HG03060 (cell line): Measurements from ENCODE around the gene GNG12.
A peak's percentile ranks its signal among the peaks of the same experiment; 100 is the strongest.

Experiments
- ATAC-seq: cut with Tn5 transposase; IDR thresholded peaks from one replicate; pipeline ENCODE4 v1.9.1; 2021; ENCODE audit warnings: low read depth, moderate number of reproducible peaks; ENCODE audit not compliant: unreplicated experiment

GNG12 gene

DNA sequence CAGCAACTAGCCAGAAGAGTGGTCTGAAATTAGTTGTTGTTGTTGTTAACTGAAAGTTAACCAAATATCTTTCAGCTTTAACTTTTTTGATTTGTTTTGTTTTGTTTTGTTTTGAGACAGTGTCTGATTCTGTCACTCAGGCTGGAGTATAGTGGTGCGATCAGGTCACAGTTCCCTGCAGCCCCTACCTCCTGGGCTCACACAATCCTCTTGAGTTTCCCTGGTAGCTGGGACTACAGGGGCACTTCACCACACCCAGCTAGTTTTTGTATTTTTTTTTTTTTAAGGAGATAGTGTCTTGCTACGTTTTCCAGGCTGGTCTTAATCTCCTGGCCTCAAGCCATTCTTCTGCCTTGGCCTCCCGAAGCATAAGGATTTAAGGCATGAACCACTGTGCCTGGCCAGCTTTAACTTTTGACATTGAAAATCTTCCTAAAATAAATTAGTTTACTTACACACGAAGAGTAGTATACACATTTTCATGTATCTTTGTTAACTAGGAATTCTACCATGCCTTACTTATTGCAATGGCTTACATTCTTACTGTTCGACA lies 45.0 kb downstream of the GNG12 start:
- no peak for ATAC-seq

DNA sequence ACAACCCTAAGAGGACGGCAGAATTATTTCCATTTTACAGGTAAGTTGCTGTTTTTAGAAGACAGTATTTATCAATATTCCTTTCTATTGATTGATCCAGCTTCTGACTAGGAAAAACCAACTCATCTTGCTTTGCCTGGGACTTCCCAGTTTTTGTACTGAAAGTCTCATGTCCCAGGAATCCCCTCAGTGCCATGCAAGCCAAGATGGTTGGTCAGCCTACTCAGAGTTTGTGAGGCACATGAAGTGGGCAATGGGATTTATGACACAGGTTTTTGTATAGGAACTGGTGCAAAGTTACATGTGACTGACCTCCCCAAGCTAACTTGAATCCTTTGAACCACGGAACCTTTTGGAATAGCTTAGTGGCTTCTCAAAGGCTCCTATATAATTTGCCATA lies 45.5 kb downstream of the GNG12 start:
- no peak for ATAC-seq

DNA sequence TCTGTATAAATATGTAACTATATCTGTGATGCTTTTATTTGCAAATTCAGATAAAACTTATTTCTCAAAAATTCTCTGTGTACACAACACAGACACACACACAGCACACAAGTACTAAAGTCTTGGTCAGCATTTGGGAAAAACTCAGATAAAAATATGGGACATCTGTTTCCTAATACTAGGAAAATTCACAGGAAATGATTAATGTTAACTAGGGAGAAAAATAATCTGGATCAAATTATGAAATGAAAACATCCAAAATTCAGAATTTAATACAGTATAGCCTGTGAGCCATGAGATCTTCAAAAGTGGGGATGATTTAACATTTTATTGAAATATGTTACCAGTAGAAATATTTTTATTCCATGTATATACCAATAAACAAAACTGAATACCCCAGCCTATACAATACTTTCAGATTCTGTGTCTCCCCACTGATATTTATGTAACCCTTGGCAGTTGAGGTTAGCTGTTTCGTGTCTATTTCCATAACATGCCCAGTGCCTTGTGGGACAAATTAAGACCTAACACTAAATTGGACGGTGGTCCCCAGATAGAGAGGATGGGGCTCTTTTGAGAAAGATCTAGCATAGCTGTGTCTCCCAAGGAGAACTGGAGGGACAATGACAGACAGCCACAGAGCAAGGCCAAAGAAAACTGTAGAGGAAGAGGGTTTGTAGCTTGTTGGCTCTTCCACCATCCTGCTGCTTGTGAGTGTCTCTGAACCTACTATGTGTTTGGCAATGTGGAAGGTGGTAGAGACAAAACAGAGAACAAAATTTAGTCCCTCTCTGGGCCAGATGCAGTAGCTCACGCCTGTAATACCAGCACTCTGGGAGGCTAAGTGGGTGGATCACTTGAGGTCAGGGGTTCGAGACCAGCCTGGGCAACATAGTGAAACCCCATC lies 47.2 kb downstream of the GNG12 start:
- ATAC-seq = no peak

DNA sequence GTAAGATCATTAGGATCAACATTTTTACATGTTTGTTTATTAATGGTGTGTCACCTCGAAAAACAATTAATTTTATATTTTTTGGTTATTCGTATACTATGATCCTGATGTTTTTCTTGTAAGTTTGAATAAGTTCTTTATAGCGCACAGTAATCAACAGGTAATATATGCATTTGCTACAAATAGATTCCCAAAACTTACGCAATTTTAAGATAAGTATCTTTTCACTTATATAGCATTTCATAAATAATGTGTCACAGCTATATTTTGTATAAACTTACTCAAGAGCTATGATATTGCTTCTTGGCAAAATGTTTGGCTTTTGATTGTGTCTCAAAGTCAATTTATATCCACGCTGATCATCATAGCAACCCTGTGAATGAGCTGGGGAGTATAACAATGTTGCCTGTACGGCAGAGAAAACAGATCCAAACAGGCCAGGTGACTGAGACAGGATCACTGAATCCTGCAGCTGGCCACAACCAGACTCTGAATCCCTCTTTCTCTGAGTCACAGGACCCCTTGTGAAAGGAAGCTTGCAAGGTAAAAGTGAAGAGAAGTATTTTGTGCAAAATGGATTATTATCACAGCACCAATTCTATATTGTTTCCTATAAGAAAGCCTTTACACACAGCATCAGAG lies 48.6 kb downstream of the GNG12 start:
- ATAC-seq = no peak

DNA sequence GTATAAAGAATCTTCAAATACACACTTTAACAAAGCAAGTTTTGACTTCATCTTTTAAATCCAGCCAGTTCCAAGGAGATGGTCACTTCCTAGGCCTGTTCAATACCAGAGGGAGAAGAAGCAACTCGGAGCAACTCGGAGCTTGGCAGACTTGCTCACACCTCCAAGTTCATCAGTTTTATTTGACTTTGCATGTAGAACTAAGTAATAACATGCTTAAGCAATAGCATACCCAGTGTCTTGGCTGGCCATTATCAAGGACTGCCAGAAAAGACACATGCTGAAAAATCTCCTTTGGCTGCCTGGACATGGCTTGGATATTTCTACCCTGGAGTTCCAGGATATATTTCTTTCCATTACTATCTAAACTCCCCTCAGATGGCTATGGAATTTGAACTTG lies 52.6 kb downstream of the GNG12 start:
- ATAC-seq = no peak

DNA sequence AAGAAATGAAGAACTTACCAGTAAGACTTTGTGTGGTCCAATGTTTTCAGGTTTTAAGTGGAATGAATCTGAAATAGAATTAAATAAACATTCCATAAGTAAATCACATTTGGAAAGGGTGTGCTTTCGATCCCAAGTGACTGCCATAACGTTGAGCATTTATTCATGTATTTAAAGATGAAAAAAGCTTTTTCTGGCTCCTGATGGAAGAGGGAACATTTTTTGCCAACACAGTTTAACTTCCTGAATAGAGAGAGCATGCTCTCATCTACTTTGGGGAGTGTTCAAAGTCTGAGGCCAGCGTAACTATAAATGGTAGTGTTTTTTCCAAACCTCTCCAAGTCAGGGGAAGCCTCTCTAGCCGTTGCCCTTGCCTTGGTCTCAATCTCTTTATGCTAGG lies 55.8 kb downstream of the GNG12 start:
- ATAC-seq = no peak

DNA sequence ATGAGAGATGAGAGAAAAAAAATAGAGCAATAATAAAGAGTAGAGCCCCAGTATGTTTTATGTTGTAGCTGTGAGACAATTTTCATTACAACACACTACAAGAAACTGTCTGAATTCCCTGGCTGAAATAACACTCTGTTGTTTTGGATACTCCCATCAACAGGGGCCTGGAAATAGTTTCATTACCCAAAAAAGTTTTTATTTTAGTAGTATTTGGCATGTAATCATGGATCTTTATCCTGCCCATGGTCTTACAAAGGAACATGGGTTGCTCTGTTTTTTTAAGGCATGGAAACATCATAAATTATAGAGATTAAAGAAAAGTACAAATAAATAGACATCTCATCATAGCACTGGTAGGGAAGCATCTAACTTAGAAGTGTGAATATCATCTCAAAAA lies 56.3 kb downstream of the GNG12 start:
- ATAC-seq = no peak

DNA sequence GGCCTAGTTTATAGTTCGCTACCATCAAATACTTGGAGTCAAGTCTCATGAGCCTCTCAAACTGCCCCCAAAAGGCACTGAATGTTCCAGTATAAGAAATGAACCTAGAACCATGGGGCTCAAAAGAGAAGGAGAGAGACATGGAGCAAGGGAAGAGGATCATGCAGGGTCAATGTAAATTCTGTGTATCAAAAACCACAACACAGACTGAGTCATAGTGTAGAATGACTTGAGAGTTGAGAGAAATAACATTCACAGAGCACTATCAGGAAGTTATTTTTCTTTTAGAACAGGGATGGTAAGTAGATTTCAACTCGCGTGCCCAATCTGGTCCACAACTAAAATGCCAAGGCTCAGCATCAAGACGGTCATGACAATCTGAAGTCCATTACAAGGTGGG lies 59.8 kb downstream of the GNG12 start:
- no peak for ATAC-seq

DNA sequence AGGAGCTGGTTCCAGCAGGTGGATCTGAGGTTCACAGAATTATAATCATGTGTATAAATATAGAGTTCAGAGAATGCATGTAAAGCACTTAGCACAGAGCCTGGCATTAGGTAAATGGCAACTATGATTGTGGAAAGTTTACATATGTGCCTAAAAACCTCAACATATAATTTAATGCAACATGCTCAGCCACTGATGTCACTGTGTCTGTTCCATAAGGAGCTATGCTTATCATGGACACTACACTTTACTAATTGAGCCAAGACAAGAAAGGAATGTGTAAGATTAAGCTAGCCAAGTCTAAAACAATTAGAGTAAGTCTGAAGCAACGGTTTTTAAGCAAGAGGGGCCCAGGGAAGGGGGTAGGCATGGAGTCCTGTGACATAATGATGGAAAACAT lies 61.5 kb downstream of the GNG12 start:
- no peak for ATAC-seq

DNA sequence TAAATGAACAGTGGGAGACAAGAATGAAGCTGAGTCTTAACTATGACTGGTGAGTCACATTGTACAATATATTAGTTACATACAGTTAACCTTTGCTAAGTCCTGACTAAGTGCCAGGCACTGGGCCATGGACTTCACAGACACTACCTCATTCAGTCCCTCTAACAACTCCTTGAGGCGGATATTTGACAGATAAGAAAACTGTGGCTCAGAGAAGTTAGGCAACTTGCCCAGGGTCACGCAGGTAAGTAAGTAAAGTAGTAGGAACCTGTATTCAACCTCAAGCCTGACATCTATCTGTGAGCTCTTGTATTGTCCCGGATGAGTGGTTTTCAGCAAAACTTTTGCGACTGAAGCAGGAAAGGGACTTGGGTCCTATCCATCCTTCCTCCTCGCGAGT lies 62.1 kb downstream of the GNG12 start:
- no peak for ATAC-seq

DNA sequence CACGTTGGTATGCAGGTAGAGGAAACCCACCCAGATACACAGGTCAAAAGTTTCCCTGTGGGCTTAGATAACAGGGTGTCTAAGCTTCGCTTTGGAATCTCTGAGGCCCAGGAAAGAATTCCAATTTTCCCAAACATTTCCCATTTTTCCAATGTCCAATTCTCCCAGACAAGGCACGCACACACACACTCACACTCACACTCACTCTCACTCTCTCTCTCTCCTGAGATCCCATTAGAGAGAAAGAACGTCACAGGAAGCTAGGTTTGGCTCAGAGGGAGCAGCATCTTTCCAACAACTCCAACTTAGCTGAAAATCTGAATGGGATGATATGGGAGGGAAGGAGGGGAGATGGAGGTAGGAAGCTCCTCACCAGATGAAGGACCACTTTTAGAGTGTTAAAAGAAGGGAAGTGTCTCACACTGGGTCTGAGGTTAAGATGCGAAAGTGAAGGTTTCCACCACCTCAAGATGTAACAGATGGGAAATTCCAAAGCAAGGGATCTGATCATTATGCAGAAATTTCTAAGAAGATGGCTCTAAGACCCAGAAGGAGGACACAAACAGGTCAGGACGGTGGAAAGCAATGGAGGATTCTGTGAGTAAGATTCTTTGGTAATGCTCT lies 63.5 kb downstream of the GNG12 start:
- ATAC-seq = no peak

DNA sequence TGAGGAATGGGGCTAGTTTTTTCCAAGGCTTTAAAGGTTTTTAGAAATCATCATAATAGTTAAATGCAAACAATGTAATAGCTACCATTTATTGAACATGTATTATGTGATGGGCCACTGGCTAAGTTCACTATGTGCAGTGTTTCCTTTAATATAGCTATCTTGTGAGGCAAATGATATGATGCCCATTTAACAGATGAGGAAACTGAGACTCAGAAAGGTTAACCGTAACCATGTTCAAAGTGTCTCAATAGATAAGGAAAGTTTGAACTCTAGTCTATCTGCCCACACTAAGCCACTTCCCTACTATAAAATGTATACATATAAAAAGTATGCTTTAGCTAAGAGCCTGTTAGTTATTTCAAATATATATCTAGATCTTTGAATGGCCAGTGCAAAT lies 64.8 kb downstream of the GNG12 start:
- no peak for ATAC-seq

DNA sequence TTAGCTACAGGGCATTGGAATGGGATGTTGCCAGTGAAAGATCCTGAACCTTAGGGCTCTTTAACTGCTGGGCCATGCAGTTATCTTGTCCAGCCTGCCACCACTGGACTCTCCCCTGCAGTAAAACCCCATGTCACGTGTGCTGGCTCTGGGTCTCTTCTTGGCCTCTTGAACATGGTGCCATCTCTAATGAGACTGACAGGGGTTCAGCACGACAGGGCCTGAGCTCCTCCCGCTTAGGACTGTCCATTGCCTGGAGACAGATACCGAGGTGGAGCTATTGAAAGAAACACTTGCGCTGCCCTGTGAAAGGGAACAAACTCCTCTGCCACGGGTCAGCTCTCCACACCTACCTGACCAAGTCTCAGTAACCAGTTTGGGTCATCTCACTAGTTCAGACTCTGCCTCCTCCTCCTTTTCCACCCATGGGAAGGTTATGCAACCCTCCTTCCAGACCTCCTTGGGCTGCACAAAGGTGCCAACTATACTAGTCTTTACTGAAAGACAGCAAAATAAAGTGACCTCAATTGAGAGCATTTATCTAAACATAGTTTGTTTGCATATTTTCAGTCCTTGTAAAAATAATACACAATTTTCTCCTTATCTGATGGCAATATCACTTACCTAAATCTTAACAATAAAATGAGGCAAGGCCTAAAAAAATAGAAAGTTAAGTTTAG lies 66.0 kb downstream of the GNG12 start:
- no peak for ATAC-seq

DNA sequence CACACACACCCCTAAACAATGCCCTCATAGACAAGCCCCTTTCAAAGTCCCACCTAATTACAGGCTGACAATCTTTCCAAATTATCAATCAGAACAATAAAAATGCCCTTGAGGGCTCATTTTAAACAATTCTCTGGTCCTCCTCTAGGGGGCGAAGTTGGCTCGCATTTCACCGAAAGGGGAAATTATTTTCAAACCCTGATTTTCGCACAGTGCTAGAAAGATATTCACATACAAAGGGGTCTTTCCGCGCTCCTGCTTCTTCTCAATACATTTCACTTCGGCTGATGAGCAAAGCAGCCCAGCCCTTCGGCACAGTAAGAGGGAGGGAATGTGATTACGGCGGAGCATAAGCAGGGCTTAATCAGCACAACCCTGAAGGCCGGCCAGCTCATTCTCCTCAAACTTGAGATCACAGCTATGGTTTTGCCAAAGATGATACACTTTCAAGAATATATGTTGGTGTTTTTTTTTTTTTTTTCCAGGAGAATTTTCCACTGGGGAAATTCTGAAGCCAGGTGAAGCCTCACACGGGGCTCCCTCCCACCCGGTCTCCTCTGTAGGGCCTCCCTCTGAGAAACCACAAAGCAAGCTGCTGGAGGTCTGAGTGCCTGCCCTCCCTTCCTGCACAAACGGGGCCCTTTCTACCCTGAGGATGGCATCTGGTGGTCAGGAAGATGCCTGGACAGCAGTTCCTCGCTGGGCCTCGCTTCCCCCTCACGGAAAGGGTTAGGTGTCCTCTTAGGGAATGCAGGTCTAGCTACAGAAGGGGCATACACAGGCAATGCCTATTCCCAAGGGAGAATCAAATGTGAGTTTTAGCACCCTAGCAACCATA lies 66.9 kb downstream of the GNG12 start:
- no peak for ATAC-seq

DNA sequence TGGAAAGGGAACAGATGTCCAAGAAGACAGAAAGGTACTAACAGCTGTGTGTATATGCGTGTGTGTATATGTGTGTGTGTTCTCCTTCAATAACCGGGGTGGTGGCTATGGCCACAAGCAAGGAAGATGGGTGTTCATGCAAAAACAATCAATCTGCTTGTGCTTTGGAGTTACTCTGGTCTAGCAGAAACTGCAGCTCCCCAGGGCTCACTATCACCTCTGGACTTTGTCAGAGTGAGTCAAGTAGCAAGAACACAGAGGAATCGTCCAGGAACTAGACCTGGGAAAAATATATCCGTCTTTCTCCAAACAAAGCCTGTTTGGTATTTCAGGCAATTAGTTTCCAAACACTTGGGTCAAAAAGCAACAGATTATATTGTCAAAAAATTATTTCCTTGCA lies 68.6 kb downstream of the GNG12 start:
- no peak for ATAC-seq

DNA sequence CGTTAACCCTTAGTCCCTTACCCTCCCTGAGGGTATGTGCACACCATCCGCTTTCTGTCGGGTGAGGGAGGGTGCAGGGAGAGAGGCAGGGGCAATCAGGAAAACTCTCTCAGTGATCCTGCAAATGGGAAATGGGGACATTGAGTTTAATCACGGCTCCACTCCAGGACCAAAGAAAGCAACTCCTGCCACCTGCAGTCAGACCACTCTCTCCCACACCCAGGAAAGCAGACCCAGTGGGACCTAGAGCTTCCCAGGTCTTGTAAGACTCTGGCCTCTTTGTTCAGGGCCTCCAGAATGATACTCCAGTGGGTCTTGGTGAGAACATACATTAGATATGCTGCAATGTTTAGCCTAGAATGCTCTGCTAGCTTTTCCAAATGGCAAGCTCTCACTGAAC lies 71.5 kb downstream of the GNG12 start:
- no peak for ATAC-seq

DNA sequence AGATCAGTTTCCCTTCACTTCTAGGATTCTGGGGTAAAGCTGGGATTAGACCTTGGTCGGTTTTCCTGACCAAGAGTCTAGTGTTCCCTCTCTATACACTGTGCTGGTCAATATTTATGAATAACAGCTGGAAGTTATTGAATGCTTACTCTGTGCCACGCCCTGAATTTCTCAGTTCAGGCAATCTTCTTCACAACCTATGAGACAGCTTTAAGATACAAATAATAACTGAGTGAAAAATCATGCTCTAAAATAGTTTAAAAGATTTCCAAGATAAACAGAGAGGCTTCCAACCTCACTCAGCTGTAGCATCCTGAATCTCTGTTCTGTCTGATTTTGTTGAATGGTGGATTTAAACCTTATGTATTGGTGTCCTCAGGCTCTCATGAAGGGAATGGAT lies 72.2 kb downstream of the GNG12 start:
- no peak for ATAC-seq

DNA sequence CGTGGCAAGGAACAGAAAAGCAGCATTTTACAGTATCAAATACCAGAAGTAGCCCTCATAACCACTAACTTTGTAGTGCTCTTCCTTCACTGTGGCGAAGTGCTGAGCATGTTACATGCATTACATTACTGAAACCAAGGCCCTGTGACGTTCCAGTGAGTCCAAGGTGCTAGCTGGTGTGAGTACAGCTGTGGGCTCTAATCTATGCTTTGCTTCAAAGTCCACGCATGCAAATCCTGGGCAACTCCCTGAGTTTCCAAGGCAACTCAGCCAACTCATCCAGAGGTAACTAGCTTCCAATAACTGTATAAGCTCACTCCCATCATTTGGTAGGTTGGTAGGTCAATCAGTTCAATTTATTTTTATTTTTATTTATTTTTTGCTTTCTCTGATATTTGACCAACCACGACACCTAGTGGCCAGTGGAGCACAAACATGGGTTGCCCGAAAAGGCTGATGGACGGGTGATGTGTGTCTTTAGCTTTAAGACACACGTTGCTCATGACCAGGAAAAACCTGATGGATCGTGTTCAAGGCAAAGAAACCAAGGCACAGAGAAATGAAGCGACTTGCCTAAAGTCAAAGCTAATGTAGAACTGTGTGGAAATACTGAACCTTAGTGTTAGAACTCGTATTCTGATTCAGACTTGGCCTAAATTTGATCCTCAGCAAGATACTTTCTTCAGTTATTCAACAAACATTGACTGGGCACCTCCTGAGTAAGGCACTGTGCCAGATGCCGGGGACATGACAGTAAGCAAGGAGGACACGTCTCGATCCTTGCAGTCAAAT lies 73.0 kb downstream of the GNG12 start:
- ATAC-seq = peak; percentile 99

DNA sequence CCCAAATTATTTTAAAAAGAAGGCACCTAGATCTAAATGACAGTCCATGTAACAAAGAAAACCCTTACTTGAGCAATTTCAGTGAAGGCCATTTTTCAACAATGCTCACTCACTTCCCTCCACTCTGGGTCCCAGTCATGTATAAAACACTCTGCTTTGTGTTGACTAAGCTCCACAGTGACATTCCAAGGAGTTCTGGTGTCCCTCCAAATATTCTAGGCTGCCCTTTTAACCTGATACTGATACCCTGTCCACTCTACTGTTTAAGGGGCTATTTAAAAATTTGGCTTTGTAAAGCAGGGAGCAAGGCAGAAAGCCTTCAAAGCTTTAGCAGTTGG lies 73.6 kb downstream of the GNG12 start:
- ATAC-seq = peak; percentile 6
